RWPE1 (cell line): ENCODE data around the gene C2orf80.
A peak's percentile ranks its signal among the peaks of the same experiment; 100 is the strongest.

Experiments used
- CTCF ChIA-PET: fragments of 350-600 bp; sonication (Branson Sonifier 250); formaldehyde crosslinking; extraction: SDS; loops from one replicate; lab custom pipeline; 2021; lab: Yijun Ruan, JAX
- POLR2A ChIA-PET: fragments of 400-600 bp; formaldehyde crosslinking; extraction: SDS; loops from one replicate; lab custom pipeline; 2020; ENCODE audit warnings: antibody characterized with exemption; ENCODE audit not compliant: low non-redundant PET; lab: Yijun Ruan, JAX
- DNase-seq: peaks from one replicate; pipeline ENCODE4 v3.0.0; 2012; ENCODE audit warnings: low spot score
- H3K27ac ChIP-seq: fragments of 450-650 bp; 2 replicates; pipeline ENCODE4 v1.5.1; 2017
- CTCF ChIP-seq: fragments of 450-650 bp; conservative IDR thresholded peaks from 2 replicates; pipeline ENCODE4 v1.5.1; 2017; ENCODE audit warnings: low read depth, mild to moderate bottlenecking

C2orf80 gene

GRCh38 chr2:208189810-208190503 lies at the start of gene C2orf80:
C2orf80 (minus strand) TSS chr2:208190030; CDS start chr2:208186986, 3,044 bp downstream.
- ChIA-PET POLR2A (no interaction called here), CTCF (interaction anchor here (1.2 kb wide), 1 partner anchor 12 kb away, joined by 3 read pairs; no protein-coding TSS in a partner anchor)
- no peak for DNase-seq
- no peak for TF ChIP-seq CTCF
- no peak within 1 kb of the TSS for H3K27ac ChIP-seq

- POLR2A ChIA-PET, result no interaction called here
- DNase-seq, result no peak
- TF ChIP-seq CTCF, result no peak
- no peak overlapping the region for H3K27ac ChIP-seq
- CTCF ChIA-PET, result interaction anchor here (0.6 kb wide), 1 partner anchor 647 kb away, joined by 3 read pairs; no protein-coding TSS in a partner anchor
Measured at GRCh38 chr2:208235860-208236259, 46.0 kb upstream of the C2orf80 start.

DNA sequence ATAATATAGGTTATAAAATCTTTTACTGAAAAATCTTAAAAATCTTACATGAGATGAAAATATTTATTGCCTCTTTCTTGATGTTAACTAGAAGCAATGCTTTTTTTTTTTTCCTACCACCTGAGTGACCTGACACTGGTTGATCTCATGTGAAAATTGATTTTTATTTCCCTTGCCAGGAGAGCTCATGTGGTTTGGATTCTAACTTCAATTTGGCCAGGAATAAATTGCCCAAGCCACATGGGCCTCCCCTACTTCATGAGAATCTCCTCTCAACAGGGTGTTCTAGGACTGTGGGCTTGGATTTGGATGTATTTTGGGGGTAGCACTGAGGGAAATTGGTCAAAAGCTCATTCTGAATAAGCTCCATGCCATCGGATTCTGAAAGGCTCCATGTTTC lies 45.0 kb upstream of the C2orf80 start:
- ChIA-PET POLR2A (no interaction called here), CTCF (interaction anchor here (0.6 kb wide), 1 partner anchor 1681 kb away, joined by 4 read pairs; no protein-coding TSS in a partner anchor)
- no peak for DNase-seq
- TF ChIP-seq CTCF, result no peak
- H3K27ac ChIP-seq, result no peak overlapping the region

DNA sequence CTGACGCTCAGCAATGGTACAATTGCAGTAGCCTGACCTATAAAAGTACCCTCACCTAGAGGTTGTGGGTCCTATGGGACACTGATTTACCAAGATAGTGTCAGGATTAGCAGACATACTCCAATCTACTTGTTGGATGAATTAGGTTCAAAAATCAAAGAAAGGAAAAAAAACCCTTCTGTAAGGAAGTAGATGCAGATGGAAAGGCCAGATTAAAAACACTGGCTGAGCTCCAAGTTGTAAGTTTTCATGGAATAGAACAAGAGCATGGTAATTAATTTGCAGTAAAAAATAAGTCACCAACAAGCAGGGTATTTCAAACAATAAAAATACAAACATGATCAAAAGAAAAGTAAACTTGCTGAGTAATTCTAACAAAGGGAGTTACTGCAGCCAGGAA lies 38.6 kb upstream of the C2orf80 start:
- POLR2A ChIA-PET, result no interaction called here
- CTCF ChIA-PET, result interaction anchor here (0.6 to 0.9 kb wide), 3 partner anchors 20 to 1556 kb away, joined by 3 read pairs; no protein-coding TSS in a partner anchor
- TF ChIP-seq CTCF, result no peak
- DNase-seq, result no peak
- no peak overlapping the region for H3K27ac ChIP-seq

GRCh38 chr2:208227581-208228232 lies 37.9 kb upstream of the C2orf80 start:
- CTCF ChIA-PET, result interaction anchor here (0.6 kb wide), 1 partner anchor 21 kb away, joined by 3 read pairs; no protein-coding TSS in a partner anchor
- DNase-seq, result no peak
- POLR2A ChIA-PET, result no interaction called here
- no peak overlapping the region for H3K27ac ChIP-seq
- no peak for TF ChIP-seq CTCF

DNA sequence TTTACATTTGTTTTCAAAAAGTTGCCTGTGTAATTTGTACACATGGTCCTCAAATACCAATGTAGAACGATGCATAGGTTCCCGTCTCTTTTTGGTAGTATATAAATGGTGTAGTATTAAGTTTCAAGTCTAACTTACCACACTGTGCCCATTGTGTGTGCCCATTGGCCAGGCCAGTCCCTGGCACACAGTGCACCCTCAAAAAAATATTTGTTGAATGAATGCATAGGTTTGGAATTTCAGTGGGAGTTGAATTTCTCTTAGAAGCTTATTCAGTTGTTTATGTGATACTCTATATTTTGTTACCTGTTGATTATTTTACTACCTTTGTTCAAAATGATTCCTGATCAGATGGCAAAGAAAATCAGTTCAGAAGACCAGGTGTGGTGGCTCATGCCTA lies 35.0 kb upstream of the C2orf80 start:
- peak; percentile 42 for DNase-seq
- H3K27ac ChIP-seq, result no peak overlapping the region
- POLR2A ChIA-PET, result no interaction called here
- CTCF ChIA-PET, result interaction anchor here (0.7 to 0.8 kb wide), 2 partner anchors 26 to 155 kb away, joined by 3 read pairs; no protein-coding TSS in a partner anchor
- TF ChIP-seq CTCF, result no peak
